PC-9 (cell line): Measurements from ENCODE around the gene GPD2.

Experiments
- EZH2 ChIP-seq: fragments of 200-600 bp; sonication (generic); IDR thresholded peaks from 2 replicates; pipeline ENCODE4 v1.8.0; 2017; ENCODE audit warnings: antibody characterized with exemption, low read depth
- TF ChIP-seq, protein P1 (sequence below): fragments of 200-600 bp; sonication (generic); conservative IDR thresholded peaks from 2 replicates; pipeline ENCODE4 v1.6.1; 2017; ENCODE audit warnings: mixed run types, antibody characterized with exemption, mild to moderate bottlenecking, moderate library complexity

- no peak for TF ChIP-seq EZH2
- TF ChIP-seq, protein P1, sequence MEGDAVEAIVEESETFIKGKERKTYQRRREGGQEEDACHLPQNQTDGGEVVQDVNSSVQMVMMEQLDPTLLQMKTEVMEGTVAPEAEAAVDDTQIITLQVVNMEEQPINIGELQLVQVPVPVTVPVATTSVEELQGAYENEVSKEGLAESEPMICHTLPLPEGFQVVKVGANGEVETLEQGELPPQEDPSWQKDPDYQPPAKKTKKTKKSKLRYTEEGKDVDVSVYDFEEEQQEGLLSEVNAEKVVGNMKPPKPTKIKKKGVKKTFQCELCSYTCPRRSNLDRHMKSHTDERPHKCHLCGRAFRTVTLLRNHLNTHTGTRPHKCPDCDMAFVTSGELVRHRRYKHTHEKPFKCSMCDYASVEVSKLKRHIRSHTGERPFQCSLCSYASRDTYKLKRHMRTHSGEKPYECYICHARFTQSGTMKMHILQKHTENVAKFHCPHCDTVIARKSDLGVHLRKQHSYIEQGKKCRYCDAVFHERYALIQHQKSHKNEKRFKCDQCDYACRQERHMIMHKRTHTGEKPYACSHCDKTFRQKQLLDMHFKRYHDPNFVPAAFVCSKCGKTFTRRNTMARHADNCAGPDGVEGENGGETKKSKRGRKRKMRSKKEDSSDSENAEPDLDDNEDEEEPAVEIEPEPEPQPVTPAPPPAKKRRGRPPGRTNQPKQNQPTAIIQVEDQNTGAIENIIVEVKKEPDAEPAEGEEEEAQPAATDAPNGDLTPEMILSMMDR: no peak
Observed at GRCh38 chr2:156434461-156435291, 1.5 kb upstream of the GPD2 start.
